Measurements from ENCODE around the gene RXRA.

Gene RXRA

DNA sequence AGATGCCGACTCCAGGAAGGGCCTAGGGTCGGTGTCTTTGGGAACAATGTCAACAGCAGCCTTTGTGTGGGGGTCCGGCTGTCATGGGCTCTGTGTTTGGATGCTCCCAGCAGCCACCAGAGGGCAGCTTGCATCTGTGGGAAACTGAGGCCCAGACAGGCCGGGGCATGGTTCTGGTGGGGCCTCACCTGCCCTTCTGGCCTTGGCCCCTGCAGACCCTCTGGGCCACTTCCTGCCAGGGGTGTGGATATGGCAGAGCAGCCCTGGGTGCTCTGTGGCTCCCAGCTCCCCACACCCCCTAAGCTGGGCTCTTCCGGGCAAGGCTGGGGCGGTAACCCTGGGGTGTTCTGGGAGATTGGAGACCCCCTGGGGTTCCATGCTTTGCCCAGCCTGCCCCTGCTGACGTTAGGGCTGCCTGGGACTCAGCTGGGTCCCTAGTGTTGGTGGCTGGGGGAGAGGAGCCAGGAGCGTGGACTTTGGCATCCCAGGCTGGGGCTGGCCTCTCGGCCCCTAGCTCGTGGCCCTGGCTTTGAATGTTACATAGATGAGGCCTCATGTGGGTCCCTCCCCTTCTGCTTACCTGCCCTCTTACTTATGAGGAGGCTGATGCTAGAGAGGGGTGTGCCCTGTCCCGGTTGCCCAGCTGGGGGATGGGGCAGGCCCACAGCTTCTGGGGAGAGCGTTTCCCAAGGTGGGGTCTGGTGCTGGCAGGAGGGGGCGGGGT is 38.3 kb downstream of the RXRA start:
- H3K4me3 ChIP-seq (ENCODE audit: control insufficient read depth, low read depth, low read length): no peak overlapping the region
- no peak for DNase-seq (ENCODE audit: low read depth)
- TF ChIP-seq, protein P1, sequence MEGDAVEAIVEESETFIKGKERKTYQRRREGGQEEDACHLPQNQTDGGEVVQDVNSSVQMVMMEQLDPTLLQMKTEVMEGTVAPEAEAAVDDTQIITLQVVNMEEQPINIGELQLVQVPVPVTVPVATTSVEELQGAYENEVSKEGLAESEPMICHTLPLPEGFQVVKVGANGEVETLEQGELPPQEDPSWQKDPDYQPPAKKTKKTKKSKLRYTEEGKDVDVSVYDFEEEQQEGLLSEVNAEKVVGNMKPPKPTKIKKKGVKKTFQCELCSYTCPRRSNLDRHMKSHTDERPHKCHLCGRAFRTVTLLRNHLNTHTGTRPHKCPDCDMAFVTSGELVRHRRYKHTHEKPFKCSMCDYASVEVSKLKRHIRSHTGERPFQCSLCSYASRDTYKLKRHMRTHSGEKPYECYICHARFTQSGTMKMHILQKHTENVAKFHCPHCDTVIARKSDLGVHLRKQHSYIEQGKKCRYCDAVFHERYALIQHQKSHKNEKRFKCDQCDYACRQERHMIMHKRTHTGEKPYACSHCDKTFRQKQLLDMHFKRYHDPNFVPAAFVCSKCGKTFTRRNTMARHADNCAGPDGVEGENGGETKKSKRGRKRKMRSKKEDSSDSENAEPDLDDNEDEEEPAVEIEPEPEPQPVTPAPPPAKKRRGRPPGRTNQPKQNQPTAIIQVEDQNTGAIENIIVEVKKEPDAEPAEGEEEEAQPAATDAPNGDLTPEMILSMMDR (conservative IDR thresholded peaks at IDR 0.05; ENCODE audit: control insufficient read depth, insufficient read depth, low read depth, low read length): no peak

DNA sequence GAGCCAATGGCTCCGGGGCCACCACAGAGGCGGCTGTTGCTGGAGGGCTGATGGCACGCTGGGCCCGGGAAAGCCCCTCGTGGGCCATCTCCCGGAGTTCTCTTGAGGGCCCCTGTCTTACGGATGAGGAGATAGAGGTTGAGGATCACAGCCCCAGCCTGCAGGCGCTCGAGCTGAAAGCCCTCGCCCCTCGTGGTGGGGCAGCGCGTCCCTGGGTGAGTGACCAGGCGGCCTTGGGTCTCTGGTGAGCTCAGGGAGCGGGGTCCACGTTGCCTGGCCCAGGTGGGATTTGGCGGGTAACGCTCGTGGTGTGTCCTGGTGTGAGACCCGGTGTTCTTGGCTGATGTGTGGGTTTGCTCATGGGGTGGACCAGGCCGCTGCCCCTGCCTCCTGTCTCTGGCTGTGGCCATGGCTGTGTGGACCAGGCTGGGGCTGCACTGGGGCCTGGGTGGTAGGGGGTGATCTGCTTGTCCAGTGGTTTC is 38.9 kb downstream of the RXRA start:
- DNase-seq (ENCODE audit: low read depth): no peak
- H3K4me3 ChIP-seq (ENCODE audit: control insufficient read depth, low read depth, low read length): no peak overlapping the region
- TF ChIP-seq, protein P1 (conservative IDR thresholded peaks at IDR 0.05; ENCODE audit: control insufficient read depth, insufficient read depth, low read depth, low read length): no peak

DNA sequence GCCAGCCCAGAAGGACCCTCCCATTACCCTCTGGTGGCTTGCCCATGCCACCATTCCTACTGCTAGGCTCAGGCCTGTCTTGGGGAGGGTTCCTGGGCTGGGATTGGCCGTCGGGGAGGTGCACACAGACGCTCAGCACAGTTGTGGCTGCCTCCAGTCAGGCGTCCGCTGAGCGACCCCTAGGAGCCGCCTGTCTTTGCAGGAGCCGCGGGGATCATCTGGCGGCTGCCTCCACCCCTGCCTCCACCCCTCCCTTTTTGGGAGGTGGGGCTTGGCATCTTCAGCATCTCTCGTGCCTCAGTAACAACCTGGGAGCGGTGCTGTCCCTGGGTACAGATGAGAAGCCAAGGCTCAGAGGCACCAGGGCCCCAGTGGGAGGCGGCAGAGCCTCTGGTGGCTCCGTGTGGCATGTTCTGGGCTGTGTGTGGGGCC is 39.6 kb downstream of the RXRA start:
- H3K4me3 ChIP-seq (ENCODE audit: control insufficient read depth, low read depth, low read length): no peak overlapping the region
- peak; percentile 49 for DNase-seq (ENCODE audit: low read depth)
- TF ChIP-seq, protein P1 (conservative IDR thresholded peaks at IDR 0.05; ENCODE audit: control insufficient read depth, insufficient read depth, low read depth, low read length): no peak

DNA sequence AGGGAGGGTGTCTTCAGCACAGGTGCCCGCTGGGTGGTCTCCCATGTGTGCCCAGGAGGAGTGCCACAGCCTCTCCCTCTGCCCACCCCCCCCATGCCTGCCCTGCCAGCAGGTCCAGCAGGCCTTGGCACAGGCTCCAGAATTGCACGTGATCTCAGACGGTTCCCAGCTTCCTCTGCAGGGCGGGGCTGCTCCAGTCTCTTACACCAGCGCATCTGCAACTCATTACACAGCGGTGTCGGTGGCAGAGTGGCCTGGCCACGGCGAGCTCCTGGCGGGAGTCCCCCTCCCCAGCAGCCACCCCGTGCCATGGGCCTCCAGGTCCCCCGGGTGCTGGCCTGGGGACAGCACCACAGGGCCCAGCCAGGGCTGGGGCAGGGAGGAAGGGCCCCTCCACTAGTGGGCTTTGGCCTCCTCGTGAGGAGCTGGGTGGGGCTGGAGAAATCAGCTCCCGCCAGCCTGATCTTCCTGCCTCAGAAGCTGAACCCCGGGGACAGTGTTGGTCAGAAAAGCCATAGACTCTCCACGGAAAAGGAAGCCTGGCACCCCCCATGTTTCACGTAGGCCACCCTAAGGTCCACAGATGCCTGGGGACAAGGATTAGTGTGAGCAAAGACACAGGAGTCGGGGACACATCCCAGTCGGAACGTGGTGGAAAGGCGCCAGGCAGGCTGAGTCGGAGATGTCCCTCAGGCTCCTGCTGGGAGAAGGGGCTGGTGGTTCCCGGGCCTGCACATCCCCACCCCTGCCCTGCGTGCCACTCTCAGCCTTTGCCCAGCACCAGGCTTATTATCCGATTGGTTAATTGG is 40.2 kb downstream of the RXRA start:
- peak; percentile 88 for DNase-seq (ENCODE audit: low read depth)
- TF ChIP-seq, protein P1 (conservative IDR thresholded peaks at IDR 0.05; ENCODE audit: control insufficient read depth, insufficient read depth, low read depth, low read length): no peak
- peak overlapping the region; percentile 12 for H3K4me3 ChIP-seq (ENCODE audit: control insufficient read depth, low read depth, low read length)

DNA sequence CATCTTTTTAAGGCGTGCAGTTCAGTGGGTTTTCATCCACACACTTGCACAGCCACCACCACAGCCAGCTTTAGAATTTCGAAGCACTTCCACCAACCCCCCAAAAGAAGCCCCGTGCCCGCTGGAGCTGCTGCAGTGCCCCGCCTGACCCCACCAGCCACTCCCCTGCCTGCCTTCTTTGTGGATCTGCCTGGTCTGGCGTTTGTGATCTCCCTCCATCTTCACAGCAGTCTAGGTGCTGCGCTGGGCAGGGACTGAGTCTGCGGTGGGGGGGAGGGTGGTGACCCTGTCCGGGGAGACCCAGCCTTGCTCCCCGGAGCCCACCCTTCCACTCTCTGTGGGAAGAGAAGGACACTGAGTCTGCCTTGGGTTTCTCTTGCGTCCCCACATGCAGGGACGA is 40.8 kb downstream of the RXRA start:
- no peak for DNase-seq (ENCODE audit: low read depth)
- H3K4me3 ChIP-seq (ENCODE audit: control insufficient read depth, low read depth, low read length): no peak overlapping the region
- TF ChIP-seq, protein P1 (conservative IDR thresholded peaks at IDR 0.05; ENCODE audit: control insufficient read depth, insufficient read depth, low read depth, low read length): no peak

DNA sequence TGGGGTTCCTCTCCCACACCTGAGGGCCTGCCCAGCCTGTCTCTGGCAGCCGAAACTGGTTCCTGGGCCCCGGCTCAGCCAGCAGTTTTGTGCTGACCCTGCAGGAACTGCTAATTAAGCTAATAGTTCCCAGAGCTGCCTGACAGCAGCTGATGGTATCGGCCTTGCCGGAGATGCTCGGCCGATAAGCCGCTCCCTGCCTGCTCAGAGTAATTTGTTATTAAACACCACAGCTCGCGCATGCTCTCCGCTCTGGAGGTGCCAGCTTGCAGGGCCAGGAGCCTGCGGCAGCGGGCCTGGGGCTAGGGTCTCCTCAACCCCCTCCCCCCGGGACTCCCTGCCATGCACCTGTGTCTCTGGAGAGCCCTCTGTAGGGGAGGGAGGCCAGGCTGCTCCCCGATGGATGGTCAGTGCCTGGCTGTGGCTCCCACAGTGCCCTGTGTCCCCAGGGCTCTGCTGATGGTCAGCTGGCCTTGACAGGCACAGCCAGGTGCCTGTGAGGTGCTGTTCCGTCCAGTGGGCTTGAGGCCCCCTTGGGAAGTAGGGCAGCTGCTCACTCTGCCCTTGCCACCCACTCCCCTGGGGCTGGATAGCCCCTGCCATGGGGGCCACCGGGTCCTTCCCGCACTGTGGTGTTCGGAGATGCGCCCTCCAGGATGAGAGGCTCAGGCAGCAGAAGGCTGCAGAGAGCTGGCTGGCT is 41.7 kb downstream of the RXRA start:
- no peak overlapping the region for H3K4me3 ChIP-seq (ENCODE audit: control insufficient read depth, low read depth, low read length)
- TF ChIP-seq, protein P1 (conservative IDR thresholded peaks at IDR 0.05; ENCODE audit: control insufficient read depth, insufficient read depth, low read depth, low read length): no peak

More for the DNA sequence above, 41.7 kb downstream of the RXRA start:
- DNase-seq (ENCODE audit: low read depth): no peak
